ENCODE data around the gene ZNRF3.

GRCh38 chr22:28911777-28912669 is 28.7 kb downstream of the ZNRF3 start:
- TF ChIP-seq EZH2phosphoT487 (conservative IDR thresholded peaks at IDR 0.05; ENCODE audit: low read length) (no peak), CTCF (IDR thresholded peaks at IDR 0.05; ENCODE audit: insufficient read depth, low read length, poor library complexity, severe bottlenecking) (no peak)

Data from SU-DHL-6 (cell line).